ENCODE results near the gene STK11.

Gene STK11

GRCh38 chr19:1271528-1272422 is 66.2 kb downstream of the STK11 start:
- peak overlapping the region; percentile 46 to 99 for H3K27ac Mint-ChIP-seq
- ATAC-seq (no peak), DNase-seq (no peak)
- H3K4me3 Mint-ChIP-seq = peak overlapping the region; percentile 95 to 99
- peaks cover 85% of the 10 kb centered on the region for H3K4me1 Mint-ChIP-seq
- H3K9me3 Mint-ChIP-seq = no peaks in the 10 kb centered on the region
- H3K27me3 Mint-ChIP-seq = no peaks in the 10 kb centered on the region

GRCh38 chr19:1272423-1273262 is 67.1 kb downstream of the STK11 start:
- no peak for ATAC-seq
- Mint-ChIP-seq H3K4me1 (peaks cover 87% of the 10 kb centered on the region), H3K9me3 (no peaks in the 10 kb centered on the region), H3K4me3 (peak overlapping the region; percentile 10 to 32), H3K27me3 (no peaks in the 10 kb centered on the region), H3K27ac (peak overlapping the region; percentile 25 to 65)
- no peak for DNase-seq

GRCh38 chr19:1273263-1274041 is 67.9 kb downstream of the STK11 start:
- no peaks in the 10 kb centered on the region for H3K9me3 Mint-ChIP-seq
- ATAC-seq (no peak), DNase-seq (no peak)
- peaks cover 86% of the 10 kb centered on the region for H3K4me1 Mint-ChIP-seq
- H3K27ac Mint-ChIP-seq = peak overlapping the region in 1 of 2 donors; percentile 64
- peak overlapping the region; percentile 82 to 83 for H3K4me3 Mint-ChIP-seq
- H3K27me3 Mint-ChIP-seq = no peaks in the 10 kb centered on the region

GRCh38 chr19:1274081-1274851 is 68.7 kb downstream of the STK11 start:
- no peaks in the 10 kb centered on the region for H3K27me3 Mint-ChIP-seq
- H3K4me3 Mint-ChIP-seq = peak overlapping the region; percentile 82 to 83
- no peak for ATAC-seq
- no peaks in the 10 kb centered on the region for H3K9me3 Mint-ChIP-seq
- peak overlapping the region in 1 of 2 donors; percentile 64 for H3K27ac Mint-ChIP-seq
- H3K4me1 Mint-ChIP-seq = peaks cover 84% of the 10 kb centered on the region
- no peak for DNase-seq

- no peaks in the 10 kb centered on the region for H3K9me3 Mint-ChIP-seq
- ATAC-seq = peak; percentile 1
- H3K27ac Mint-ChIP-seq = peak overlapping the region in 1 of 2 donors; percentile 54
- H3K27me3 Mint-ChIP-seq = no peaks in the 10 kb centered on the region
- DNase-seq = no peak
- peaks cover 89% of the 10 kb centered on the region for H3K4me1 Mint-ChIP-seq
- H3K4me3 Mint-ChIP-seq = peak overlapping the region; percentile 82 to 83
Measured at GRCh38 chr19:1274852-1275259, 69.3 kb downstream of the STK11 start.

- Mint-ChIP-seq H3K27ac (peak within 1 kb of the TSS; percentile 93 to 95), H3K4me1 (peaks cover 89% of the 10 kb centered on the region), H3K4me3 (peak within 1 kb of the TSS; percentile 82 to 83), H3K27me3 (no peaks in the 10 kb centered on the region), H3K9me3 (no peaks in the 10 kb centered on the region)
- ATAC-seq (peak; percentile 91), DNase-seq (peak; percentile 94 to 97)
Measured at GRCh38 chr19:1275260-1275975, 69.8 kb downstream of the STK11 start, which contains the start of gene FAM174C. TSS of gene FAM174C (plus strand) at chr19:1275530. CDS start at chr19:1275550, 20 bp downstream.

GRCh38 chr19:1275976-1276627 is 70.5 kb downstream of the STK11 start:
- no peaks in the 10 kb centered on the region for H3K9me3 Mint-ChIP-seq
- ATAC-seq = no peak
- DNase-seq = no peak
- peak overlapping the region; percentile 93 to 95 for H3K27ac Mint-ChIP-seq
- no peaks in the 10 kb centered on the region for H3K27me3 Mint-ChIP-seq
- H3K4me3 Mint-ChIP-seq = peak overlapping the region; percentile 78 to 81
- H3K4me1 Mint-ChIP-seq = peaks cover 84% of the 10 kb centered on the region

- Mint-ChIP-seq H3K9me3 (no peaks in the 10 kb centered on the region), H3K27ac (peak overlapping the region; percentile 79 to 93), H3K4me3 (peak overlapping the region; percentile 78 to 81), H3K27me3 (peaks cover 3% of the 10 kb centered on the region), H3K4me1 (peaks cover 79% of the 10 kb centered on the region)
- ATAC-seq (no peak), DNase-seq (no peak)
Measured at GRCh38 chr19:1276628-1277022, 71.0 kb downstream of the STK11 start.

GRCh38 chr19:1277061-1277460 is 71.5 kb downstream of the STK11 start:
- H3K4me1 Mint-ChIP-seq = peaks cover 74% of the 10 kb centered on the region
- H3K27ac Mint-ChIP-seq = peak overlapping the region; percentile 79 to 93

More at GRCh38 chr19:1277061-1277460, 71.5 kb downstream of the STK11 start:
- Mint-ChIP-seq H3K9me3 (no peaks in the 10 kb centered on the region), H3K4me3 (peak overlapping the region; percentile 78 to 81), H3K27me3 (peaks cover 7% of the 10 kb centered on the region)
- DNase-seq (no peak), ATAC-seq (no peak)
